GM12801 (cell line): Measurements from ENCODE around the gene CMTM1.

Experiments used
- TF ChIP-seq, protein P1 (sequence below): IDR thresholded peaks from one replicate; pipeline ENCODE4 v1.5.1; 2011; ENCODE audit warnings: control low read depth; ENCODE audit not compliant: insufficient read length; ENCODE audit errors: extremely low read depth

The CMTM1 gene

GRCh38 chr16:66622863-66623262, 56.6 kb downstream of the CMTM1 start:
- TF ChIP-seq, protein P1, sequence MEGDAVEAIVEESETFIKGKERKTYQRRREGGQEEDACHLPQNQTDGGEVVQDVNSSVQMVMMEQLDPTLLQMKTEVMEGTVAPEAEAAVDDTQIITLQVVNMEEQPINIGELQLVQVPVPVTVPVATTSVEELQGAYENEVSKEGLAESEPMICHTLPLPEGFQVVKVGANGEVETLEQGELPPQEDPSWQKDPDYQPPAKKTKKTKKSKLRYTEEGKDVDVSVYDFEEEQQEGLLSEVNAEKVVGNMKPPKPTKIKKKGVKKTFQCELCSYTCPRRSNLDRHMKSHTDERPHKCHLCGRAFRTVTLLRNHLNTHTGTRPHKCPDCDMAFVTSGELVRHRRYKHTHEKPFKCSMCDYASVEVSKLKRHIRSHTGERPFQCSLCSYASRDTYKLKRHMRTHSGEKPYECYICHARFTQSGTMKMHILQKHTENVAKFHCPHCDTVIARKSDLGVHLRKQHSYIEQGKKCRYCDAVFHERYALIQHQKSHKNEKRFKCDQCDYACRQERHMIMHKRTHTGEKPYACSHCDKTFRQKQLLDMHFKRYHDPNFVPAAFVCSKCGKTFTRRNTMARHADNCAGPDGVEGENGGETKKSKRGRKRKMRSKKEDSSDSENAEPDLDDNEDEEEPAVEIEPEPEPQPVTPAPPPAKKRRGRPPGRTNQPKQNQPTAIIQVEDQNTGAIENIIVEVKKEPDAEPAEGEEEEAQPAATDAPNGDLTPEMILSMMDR: no peak

- TF ChIP-seq, protein P1: no peak
Observed at GRCh38 chr16:66623755-66624154, 57.5 kb downstream of the CMTM1 start.
